K562 (cell line): ENCODE data around the gene ZNF575. TPM values are rescaled to one million over a fixed set of nuclear protein-coding genes. Genes with fewer than 3 reads are reported as not detected.

ENCODE experiments used
- BRCA1 ChIP-seq, 2 experiments: fragments of 450-650 bp in 1 of 2; sonication (generic) in 1 of 2; formaldehyde crosslinking in 1 of 2; IDR thresholded peaks; 2 replicates each; pipeline versions ENCODE4 v1.5.0 to v1.6.1; 2017 to 2020; ENCODE audit warnings: mild to moderate bottlenecking in 1 of 2, missing genetic modification reagents in 1 of 2
- CEBPG ChIP-seq, 3 experiments: fragments of 200-800 bp in 1 of 3; sonication (Bioruptor generic) in 1 of 3; sonication (generic) in 1 of 3; formaldehyde crosslinking in 1 of 3; IDR thresholded peaks in 2 of 3; conservative IDR thresholded peaks in 1 of 3; 2 replicates each; pipeline versions ENCODE4 v1.6.1 to v1.8.0; 2016 to 2022; ENCODE audit warnings: missing compliant biosample characterization in 2 of 3, missing genetic modification characterization in 2 of 3, mild to moderate bottlenecking in 1 of 3, missing genetic modification reagents in 1 of 3
- EP400 ChIP-seq: fragments of 450-650 bp; IDR thresholded peaks from 2 replicates; pipeline ENCODE4 v1.6.1; 2017; ENCODE audit warnings: antibody characterized with exemption, mild to moderate bottlenecking, moderate library complexity
- ESRRB ChIP-seq: fragments of 250-450 bp; sonication (Bioruptor Pico); IDR thresholded peaks from 2 replicates; pipeline ENCODE4 v1.5.0; 2020; ENCODE audit warnings: mild to moderate bottlenecking, moderate library complexity, borderline replicate concordance
- GMEB1 ChIP-seq: fragments of 250-450 bp; sonication (Bioruptor Pico); IDR thresholded peaks from 2 replicates; pipeline ENCODE4 v1.4.0; 2020; ENCODE audit warnings: mild to moderate bottlenecking
- HMGN3 ChIP-seq: IDR thresholded peaks from 2 replicates; pipeline ENCODE4 v1.6.1; 2011; ENCODE audit warnings: borderline replicate concordance, low read depth, mild to moderate bottlenecking, mixed read lengths, low read length; ENCODE audit not compliant: insufficient read length; ENCODE audit errors: extremely low read depth
- KDM1A ChIP-seq, 2 experiments: fragments of 450-650 bp; IDR thresholded peaks; 2 replicates each; pipeline ENCODE4 v1.6.1; 2016; ENCODE audit warnings: mild to moderate bottlenecking in 2 of 2
- NFXL1 ChIP-seq: fragments of 450-650 bp; formaldehyde crosslinking; IDR thresholded peaks from 2 replicates; pipeline ENCODE4 v1.4.0; 2021; ENCODE audit warnings: mild to moderate bottlenecking
- PRDM10 ChIP-seq: fragments of 450-650 bp; IDR thresholded peaks from 2 replicates; pipeline ENCODE4 v1.6.1; 2018; ENCODE audit not compliant: partially characterized antibody
- RBM25 ChIP-seq: fragments of 200-400 bp; formaldehyde crosslinking; IDR thresholded peaks from 2 replicates; pipeline ENCODE4 v1.6.1; 2018; ENCODE audit warnings: low read length, low read depth, moderate library complexity; ENCODE audit not compliant: severe bottlenecking
- SMAD2 ChIP-seq: fragments of 150-350 bp; IDR thresholded peaks from 2 replicates; pipeline ENCODE4 v1.6.1; 2014; ENCODE audit warnings: low read depth, mild to moderate bottlenecking, low read length
- TEAD1 ChIP-seq, 2 experiments: fragments of 450-650 bp in 1 of 2; sonication (generic) in 1 of 2; formaldehyde crosslinking; IDR thresholded peaks; 2 replicates each; pipeline versions ENCODE4 v1.4.0 to v1.8.0; 2020 to 2022; ENCODE audit warnings: mild to moderate bottlenecking in 2 of 2, missing genetic modification reagents in 1 of 2
- XRCC3 ChIP-seq: fragments of 450-650 bp; IDR thresholded peaks from 2 replicates; pipeline ENCODE4 v1.6.1; 2017; ENCODE audit warnings: mild to moderate bottlenecking, moderate library complexity
- XRCC5 ChIP-seq: fragments of 200-400 bp; formaldehyde crosslinking; IDR thresholded peaks from 2 replicates; pipeline ENCODE4 v1.6.1; 2017; ENCODE audit warnings: low read depth, mild to moderate bottlenecking, low read length
- ZC3H4 ChIP-seq: sonication (generic); formaldehyde crosslinking; IDR thresholded peaks from 2 replicates; pipeline ENCODE4 v1.9.0; 2021; ENCODE audit warnings: missing genetic modification reagents, borderline replicate concordance
- ZNF134 ChIP-seq: fragments of 250-450 bp; sonication (Bioruptor Pico); conservative IDR thresholded peaks from 2 replicates; pipeline ENCODE4 v1.4.0; 2020
- ZNF143 ChIP-seq: sonication (generic); formaldehyde crosslinking; IDR thresholded peaks from 2 replicates; pipeline ENCODE4 v1.9.0; 2022; ENCODE audit warnings: mild to moderate bottlenecking, missing genetic modification reagents
- ZNF282 ChIP-seq: sonication (generic); formaldehyde crosslinking; IDR thresholded peaks from 2 replicates; pipeline ENCODE4 v1.8.1; 2023; ENCODE audit warnings: missing genetic modification reagents
- ZNF3 ChIP-seq: fragments of 250-450 bp; sonication (Bioruptor Pico); IDR thresholded peaks from 2 replicates; pipeline ENCODE4 v1.5.0; 2021; ENCODE audit warnings: mild to moderate bottlenecking, moderate library complexity
- ZNF41 ChIP-seq: fragments of 250-450 bp; sonication (Bioruptor Pico); conservative IDR thresholded peaks from 2 replicates; pipeline ENCODE4 v1.4.0; 2020; ENCODE audit warnings: mild to moderate bottlenecking
- polyA plus RNA-seq, 8 experiments: library from polyadenylated mRNA; depleted of rRNA in 4 of 8; stranded (reverse) in 5 of 8; unstranded in 3 of 8; fragments of >200 nt; fragmentation: Nextera tagmentation in 2 of 8; fragmentation: Illumina TruSeq in 1 of 8; extraction: Ambion mirVana in 2 of 8; extraction: Trizol in 1 of 8; gene quantifications; 2 replicates each; pipeline versions ENCODE4 v1.2.1 to v1.2.3, GENCODE V29; 2011 to 2014; ENCODE audit warnings: inconsistent platforms in 1 of 8, missing spikeins in 1 of 8
- total RNA-seq, 7 experiments: library from RNA; depleted of rRNA in 6 of 7; stranded (reverse); fragments of >200 nt in 6 of 7; fragmentation: Illumina TruSeq in 2 of 7; extraction: Trizol in 2 of 7; gene quantifications; 2 replicates each; pipeline versions ENCODE4 v1.2.1 to v1.2.3, GENCODE V29; 2011 to 2021; ENCODE audit warnings: low replicate concordance in 1 of 7
- TF ChIP-seq, protein P1 (sequence below): IDR thresholded peaks from 2 replicates; pipeline ENCODE4 v1.6.1; 2012; ENCODE audit warnings: low read depth, low read length, improper control_type of control experiment, borderline replicate concordance

ZNF575 gene
- total and polyA plus RNA-seq, 9 of the 15 experiments (the other 6 are each of a cell fraction or from before 2014, with no cell fraction given), result 0.20 to 0.98 (median 0.32) TPM; not detected in 6

- TF ChIP-seq TEAD1 (CRISPR knock-in tag; IDR thresholded peaks at IDR 0.05) (no peak), KDM1A (IDR thresholded peaks at IDR 0.05) (peak; percentile 65 to 86; a peak in 3 of 4 replicates), ZNF134 (no peak), ZNF143 (CRISPR knock-in tag) (no peak), ZNF3 (CRISPR knock-in tag) (no peak), HMGN3 (no peak), ESRRB (CRISPR knock-in tag) (no peak), SMAD2 (no peak), PRDM10 (no peak), BRCA1 (IDR thresholded peaks at IDR 0.05) (no peak), BRCA1 (CRISPR knock-in tag; IDR thresholded peaks at IDR 0.05) (no peak), NFXL1 (no peak), ZC3H4 (CRISPR knock-in tag) (no peak), RBM25 (peak; percentile 86), XRCC5 (no peak), ZNF41 (CRISPR knock-in tag) (no peak), CEBPG (CRISPR knock-in tag; IDR thresholded peaks at IDR 0.05) (no peak), CEBPG (tag; conservative IDR thresholded peaks at IDR 0.05 in 1 of 2, IDR thresholded peaks at IDR 0.05 in 1 of 2) (no peak), EP400 (no peak), ZNF282 (CRISPR knock-in tag) (no peak), XRCC3 (no peak), GMEB1 (CRISPR knock-in tag) (no peak)
- TF ChIP-seq, protein P1, sequence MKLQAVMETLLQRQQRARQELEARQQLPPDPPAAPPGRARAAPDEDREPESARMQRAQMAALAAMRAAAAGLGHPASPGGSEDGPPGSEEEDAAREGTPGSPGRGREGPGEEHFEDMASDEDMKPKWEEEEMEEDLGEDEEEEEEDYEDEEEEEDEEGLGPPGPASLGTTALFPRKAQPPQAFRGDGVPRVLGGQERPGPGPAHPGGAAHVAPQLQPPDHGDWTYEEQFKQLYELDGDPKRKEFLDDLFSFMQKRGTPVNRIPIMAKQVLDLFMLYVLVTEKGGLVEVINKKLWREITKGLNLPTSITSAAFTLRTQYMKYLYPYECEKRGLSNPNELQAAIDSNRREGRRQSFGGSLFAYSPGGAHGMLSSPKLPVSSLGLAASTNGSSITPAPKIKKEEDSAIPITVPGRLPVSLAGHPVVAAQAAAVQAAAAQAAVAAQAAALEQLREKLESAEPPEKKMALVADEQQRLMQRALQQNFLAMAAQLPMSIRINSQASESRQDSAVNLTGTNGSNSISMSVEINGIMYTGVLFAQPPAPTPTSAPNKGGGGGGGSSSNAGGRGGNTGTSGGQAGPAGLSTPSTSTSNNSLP, result no peak
These were observed 28.4 kb downstream of the ZNF575 start (continued) for GRCh38 chr19:43561139-43561970.
